ENCODE results near the gene TANGO6. TPM values are rescaled to one million over a fixed set of nuclear protein-coding genes. Genes with fewer than 3 reads are reported as not detected.

TANGO6 gene
- total and polyA plus RNA-seq, 4 donors: 5.4 to 26.6 (median 13.2) TPM

- intact Hi-C loops (cut with DNase I): no loop called here
- Histone ChIP-seq H3K27ac (ENCODE audit: low read depth in 1 of 2, low read length in 2 of 2) (no peak overlapping the region), H3K27me3 (ENCODE audit: control insufficient read depth in 1 of 2, insufficient read depth in 2 of 2, low read length in 1 of 2) (no peaks in the 10 kb centered on the region), H3K36me3 (ENCODE audit: control insufficient read depth in 1 of 2, insufficient read depth in 2 of 2, low read length in 1 of 2) (peaks cover 0 to 3% of the 10 kb centered on the region in 2 donors), H3K4me3 (ENCODE audit: low read length in 2 of 2) (no peak overlapping the region), H3K9me3 (ENCODE audit: control insufficient read depth, low read length) (no peaks in the 10 kb centered on the region), H3K4me1 (ENCODE audit: control insufficient read depth in 1 of 2, insufficient read depth in 2 of 2, low read length in 2 of 2) (no peaks in the 10 kb centered on the region)
- ATAC-seq (ENCODE audit: low FRiP score): no peak
- no peak for DNase-seq
- 96 to 98% methylated on average over 3 of the region's 3 CpGs for WGBS, 2 donors
Observed at GRCh38 chr16:68934402-68934801, 91.1 kb downstream of the TANGO6 start.

- H3K36me3 ChIP-seq (ENCODE audit: control insufficient read depth in 1 of 2, insufficient read depth in 2 of 2, low read length in 1 of 2): peaks cover 0 to 2% of the 10 kb centered on the region in 2 donors
- no peak for DNase-seq
Observed at GRCh38 chr16:68935008-68935407, 91.7 kb downstream of the TANGO6 start.

GRCh38 chr16:68936736-68937631 lies 93.7 kb downstream of the TANGO6 start:
- Histone ChIP-seq H3K27me3 (ENCODE audit: control insufficient read depth in 1 of 2, insufficient read depth in 2 of 2, low read length in 1 of 2) (no peaks in the 10 kb centered on the region), H3K4me1 (ENCODE audit: control insufficient read depth in 1 of 2, insufficient read depth in 2 of 2, low read length in 2 of 2) (no peaks in the 10 kb centered on the region), H3K27ac (ENCODE audit: low read depth in 1 of 2, low read length in 2 of 2) (no peak overlapping the region), H3K36me3 (ENCODE audit: control insufficient read depth in 1 of 2, insufficient read depth in 2 of 2, low read length in 1 of 2) (no peaks in the 10 kb centered on the region), H3K9me3 (ENCODE audit: control insufficient read depth, low read length) (no peaks in the 10 kb centered on the region), H3K4me3 (ENCODE audit: low read length in 2 of 2) (no peak overlapping the region)
- no peak for ATAC-seq (ENCODE audit: low FRiP score)
- 78 to 85% methylated on average over 2 of the region's 2 CpGs for WGBS, 2 donors
- no peak for DNase-seq
- intact Hi-C loops (cut with DNase I): no loop called here

More at GRCh38 chr16:68935008-68935407, 91.7 kb downstream of the TANGO6 start:
- Histone ChIP-seq H3K27ac (ENCODE audit: low read depth in 1 of 2, low read length in 2 of 2) (no peak overlapping the region), H3K4me3 (ENCODE audit: low read length in 2 of 2) (no peak overlapping the region), H3K9me3 (ENCODE audit: control insufficient read depth, low read length) (no peaks in the 10 kb centered on the region), H3K27me3 (ENCODE audit: control insufficient read depth in 1 of 2, insufficient read depth in 2 of 2, low read length in 1 of 2) (no peaks in the 10 kb centered on the region), H3K4me1 (ENCODE audit: control insufficient read depth in 1 of 2, insufficient read depth in 2 of 2, low read length in 2 of 2) (no peaks in the 10 kb centered on the region)
- intact Hi-C loops (cut with DNase I): no loop called here
- no peak for ATAC-seq (ENCODE audit: low FRiP score)

GRCh38 chr16:68939692-68940320 lies 96.5 kb downstream of the TANGO6 start:
- intact Hi-C loops (cut with DNase I): no loop called here
- Histone ChIP-seq H3K27ac (ENCODE audit: low read depth in 1 of 2, low read length in 2 of 2) (no peak overlapping the region), H3K4me3 (ENCODE audit: low read length in 2 of 2) (no peak overlapping the region), H3K9me3 (ENCODE audit: control insufficient read depth, low read length) (no peaks in the 10 kb centered on the region), H3K36me3 (ENCODE audit: control insufficient read depth in 1 of 2, insufficient read depth in 2 of 2, low read length in 1 of 2) (peaks cover 0 to 3% of the 10 kb centered on the region in 2 donors), H3K27me3 (ENCODE audit: control insufficient read depth in 1 of 2, insufficient read depth in 2 of 2, low read length in 1 of 2) (no peaks in the 10 kb centered on the region), H3K4me1 (ENCODE audit: control insufficient read depth in 1 of 2, insufficient read depth in 2 of 2, low read length in 2 of 2) (no peaks in the 10 kb centered on the region)
- 89 to 94% methylated on average over 3 of the region's 3 CpGs for WGBS, 2 donors
- no peak for DNase-seq
- ATAC-seq (ENCODE audit: low FRiP score): no peak

- Histone ChIP-seq H3K4me3 (ENCODE audit: low read length in 2 of 2) (no peak overlapping the region), H3K27ac (ENCODE audit: low read depth in 1 of 2, low read length in 2 of 2) (no peak overlapping the region), H3K4me1 (ENCODE audit: control insufficient read depth in 1 of 2, insufficient read depth in 2 of 2, low read length in 2 of 2) (no peaks in the 10 kb centered on the region), H3K9me3 (ENCODE audit: control insufficient read depth, low read length) (no peaks in the 10 kb centered on the region), H3K36me3 (ENCODE audit: control insufficient read depth in 1 of 2, insufficient read depth in 2 of 2, low read length in 1 of 2) (peaks cover 0 to 3% of the 10 kb centered on the region in 2 donors), H3K27me3 (ENCODE audit: control insufficient read depth in 1 of 2, insufficient read depth in 2 of 2, low read length in 1 of 2) (no peaks in the 10 kb centered on the region)
- 90 to 92% methylated on average over 2 of the region's 2 CpGs for WGBS, 2 donors
- intact Hi-C loops (cut with DNase I): no loop called here
- DNase-seq (no peak), ATAC-seq (ENCODE audit: low FRiP score) (no peak)
Observed at GRCh38 chr16:68940816-68941215, 97.5 kb downstream of the TANGO6 start.

GRCh38 chr16:68943961-68944360 lies 100.6 kb downstream of the TANGO6 start:
- no peaks in the 10 kb centered on the region for H3K4me1 ChIP-seq (ENCODE audit: control insufficient read depth in 1 of 2, insufficient read depth in 2 of 2, low read length in 2 of 2)
- no peaks in the 10 kb centered on the region for H3K27me3 ChIP-seq (ENCODE audit: control insufficient read depth in 1 of 2, insufficient read depth in 2 of 2, low read length in 1 of 2)
- H3K4me3 ChIP-seq (ENCODE audit: low read length in 2 of 2): no peak overlapping the region
- H3K27ac ChIP-seq (ENCODE audit: low read depth in 1 of 2, low read length in 2 of 2): no peak overlapping the region
- no peak for ATAC-seq (ENCODE audit: low FRiP score)
- H3K36me3 ChIP-seq (ENCODE audit: control insufficient read depth in 1 of 2, insufficient read depth in 2 of 2, low read length in 1 of 2): peaks cover 0 to 3% of the 10 kb centered on the region in 2 donors
- WGBS, 2 donors: 3 to 12% methylated on average over 1 of the region's 1 CpG
- no peaks in the 10 kb centered on the region for H3K9me3 ChIP-seq (ENCODE audit: control insufficient read depth, low read length)
- no peak for DNase-seq
- intact Hi-C loops (cut with DNase I): no loop called here

GRCh38 chr16:68948230-68948910 lies 105.0 kb downstream of the TANGO6 start:
- no peaks in the 10 kb centered on the region for H3K4me1 ChIP-seq (ENCODE audit: control insufficient read depth in 1 of 2, insufficient read depth in 2 of 2, low read length in 2 of 2)
- H3K36me3 ChIP-seq (ENCODE audit: control insufficient read depth in 1 of 2, insufficient read depth in 2 of 2, low read length in 1 of 2): peaks cover 0 to 3% of the 10 kb centered on the region in 2 donors
- no peak overlapping the region for H3K4me3 ChIP-seq (ENCODE audit: low read length in 2 of 2)
- no peaks in the 10 kb centered on the region for H3K27me3 ChIP-seq (ENCODE audit: control insufficient read depth in 1 of 2, insufficient read depth in 2 of 2, low read length in 1 of 2)
- ATAC-seq (ENCODE audit: low FRiP score) (no peak), DNase-seq (no peak)
- 94 to 99% methylated on average over 1 of the region's 1 CpG for WGBS, 2 donors
- no peaks in the 10 kb centered on the region for H3K9me3 ChIP-seq (ENCODE audit: control insufficient read depth, low read length)
- intact Hi-C loops (cut with DNase I): no loop called here
- no peak overlapping the region for H3K27ac ChIP-seq (ENCODE audit: low read depth in 1 of 2, low read length in 2 of 2)

GRCh38 chr16:68951991-68952877 lies 108.9 kb downstream of the TANGO6 start:
- no peaks in the 10 kb centered on the region for H3K9me3 ChIP-seq (ENCODE audit: control insufficient read depth, low read length)
- H3K36me3 ChIP-seq (ENCODE audit: control insufficient read depth in 1 of 2, insufficient read depth in 2 of 2, low read length in 1 of 2): no peaks in the 10 kb centered on the region
- H3K4me1 ChIP-seq (ENCODE audit: control insufficient read depth in 1 of 2, insufficient read depth in 2 of 2, low read length in 2 of 2): no peaks in the 10 kb centered on the region
- H3K4me3 ChIP-seq (ENCODE audit: low read length in 2 of 2): no peak overlapping the region
- intact Hi-C loops (cut with DNase I): no loop called here
- ATAC-seq (ENCODE audit: low FRiP score): no peak
- no peak overlapping the region for H3K27ac ChIP-seq (ENCODE audit: low read depth in 1 of 2, low read length in 2 of 2)
- no peak for DNase-seq
- WGBS, 2 donors: 79 to 81% methylated on average over 2 of the region's 2 CpGs
- no peaks in the 10 kb centered on the region for H3K27me3 ChIP-seq (ENCODE audit: control insufficient read depth in 1 of 2, insufficient read depth in 2 of 2, low read length in 1 of 2)
